Mesenchymal stem cell (in vitro differentiated cells and primary cell): ENCODE data around the gene CPD.

Source experiments
- DNase-seq: peaks from one replicate; pipeline ENCODE4 v3.0.0-alpha.2; 2013
- H2AFZ ChIP-seq: one replicate; pipeline ENCODE4 v1.6.1; 2013; ENCODE audit warnings: low read depth, mild to moderate bottlenecking, control low read depth, inconsistent platforms, low read length, moderate library complexity
- H2AK5ac ChIP-seq: 2 replicates; pipeline ENCODE4 v1.6.1; 2013; ENCODE audit warnings: low read length, moderate library complexity, mild to moderate bottlenecking, inconsistent platforms; ENCODE audit not compliant: severe bottlenecking
- H2BK120ac ChIP-seq: one replicate; pipeline ENCODE4 v1.6.1; 2013; ENCODE audit warnings: low read depth, mild to moderate bottlenecking, inconsistent platforms, low read length, moderate library complexity
- H2BK12ac ChIP-seq, 2 experiments: one replicate each; pipeline ENCODE4 v1.6.1; 2013; ENCODE audit warnings: inconsistent platforms in 2 of 2, low read length in 2 of 2, mild to moderate bottlenecking in 2 of 2, moderate library complexity in 2 of 2, control low read depth in 1 of 2
- H2BK15ac ChIP-seq: one replicate; pipeline ENCODE4 v1.6.1; 2013; ENCODE audit warnings: mild to moderate bottlenecking, low read depth, inconsistent platforms; ENCODE audit not compliant: poor library complexity, severe bottlenecking
- H2BK5ac ChIP-seq: 2 replicates; pipeline ENCODE4 v1.6.1; 2013; ENCODE audit warnings: low read depth, mild to moderate bottlenecking, low read length, control low read depth, inconsistent platforms; ENCODE audit not compliant: poor library complexity, severe bottlenecking
- H3K14ac ChIP-seq, 2 experiments: one replicate each; pipeline ENCODE4 v1.6.1; 2013; ENCODE audit warnings: inconsistent platforms in 2 of 2, low read length in 2 of 2, control low read depth in 1 of 2, mild to moderate bottlenecking in 1 of 2, moderate library complexity in 1 of 2
- H3K18ac ChIP-seq, 2 experiments: one replicate each; pipeline ENCODE4 v1.6.1; 2013; ENCODE audit warnings: inconsistent platforms in 2 of 2, low read length in 2 of 2, control low read depth in 1 of 2, low read depth in 1 of 2, mild to moderate bottlenecking in 1 of 2
- H3K23ac ChIP-seq, 2 experiments: one replicate each; pipeline ENCODE4 v1.6.1; 2013; ENCODE audit warnings: inconsistent platforms in 2 of 2, low read length in 2 of 2, mild to moderate bottlenecking in 2 of 2, moderate library complexity in 2 of 2, control low read depth in 1 of 2
- H3K27ac ChIP-seq: 2 replicates; pipeline ENCODE4 v1.5.1; 2013; ENCODE audit warnings: mild to moderate bottlenecking, moderate library complexity, low read length, control low read depth, inconsistent platforms; ENCODE audit not compliant: poor library complexity, severe bottlenecking
- H3K27me3 ChIP-seq, 2 experiments: 2 replicates each; pipeline versions ENCODE4 v1.6.1 to v1.7.0; 2013; ENCODE audit warnings: low read length in 2 of 2, mild to moderate bottlenecking in 2 of 2, moderate library complexity in 2 of 2, control low read depth in 1 of 2, inconsistent platforms in 1 of 2; ENCODE audit not compliant: control insufficient read depth in 1 of 2, insufficient read depth in 1 of 2
- H3K36me3 ChIP-seq, 2 experiments: 2 replicates each; pipeline versions ENCODE4 v1.6.1 to v1.7.0; 2013; ENCODE audit warnings: low read length in 2 of 2, control low read depth in 1 of 2, inconsistent platforms in 1 of 2, low read depth in 1 of 2, mild to moderate bottlenecking in 1 of 2; ENCODE audit not compliant: insufficient read depth in 2 of 2, control insufficient read depth in 1 of 2
- H3K4ac ChIP-seq, 2 experiments: one replicate each; pipeline ENCODE4 v1.6.1; 2013; ENCODE audit warnings: inconsistent platforms in 2 of 2, low read length in 2 of 2, mild to moderate bottlenecking in 2 of 2, moderate library complexity in 2 of 2, control low read depth in 1 of 2, low read depth in 1 of 2
- H3K4me1 ChIP-seq: 2 replicates; pipeline ENCODE4 v1.6.1; 2013; ENCODE audit warnings: low read depth, low read length, control low read depth; ENCODE audit not compliant: control insufficient read depth, insufficient read depth
- H3K4me2 ChIP-seq: 2 replicates; pipeline ENCODE4 v1.6.1; 2013; ENCODE audit warnings: low read length, mild to moderate bottlenecking, inconsistent platforms; ENCODE audit not compliant: poor library complexity, severe bottlenecking
- H3K4me3 ChIP-seq, 2 experiments: 2 replicates each; pipeline versions ENCODE4 v1.5.1 to v1.7.0; 2013; ENCODE audit warnings: low read length in 2 of 2, mild to moderate bottlenecking in 2 of 2, control low read depth in 1 of 2, low read depth in 1 of 2; ENCODE audit not compliant: insufficient read depth in 1 of 2
- H3K79me1 ChIP-seq: replicated peaks from 2 replicates; pipeline ENCODE4 v1.6.1; 2013; ENCODE audit warnings: mild to moderate bottlenecking, control low read depth, low read length, inconsistent platforms; ENCODE audit not compliant: poor library complexity, severe bottlenecking
- H3K9ac ChIP-seq: 2 replicates; pipeline ENCODE4 v1.7.0; 2013; ENCODE audit warnings: mild to moderate bottlenecking, low read length, moderate library complexity
- H3K9me3 ChIP-seq: 2 replicates; pipeline ENCODE4 v1.7.0; 2013; ENCODE audit warnings: mild to moderate bottlenecking, low read length; ENCODE audit not compliant: control insufficient read depth
- H4K8ac ChIP-seq: one replicate; pipeline ENCODE4 v1.6.1; 2013; ENCODE audit warnings: inconsistent platforms, mild to moderate bottlenecking, low read length, moderate library complexity
- H4K91ac ChIP-seq: one replicate; pipeline ENCODE4 v1.6.1; 2013; ENCODE audit warnings: mild to moderate bottlenecking, low read length, inconsistent platforms
- WGBS: methylation state at CpG from one replicate; pipeline ENCODE4 v1.1.7; 2013; ENCODE audit warnings: mixed read lengths; 5-methylcytosine and 5-hydroxymethylcytosine counted together

Gene CPD

GRCh38 chr17:30395398-30396022, 16.8 kb downstream of the CPD start:
- H2BK5ac ChIP-seq, result no peak overlapping the region

GRCh38 chr17:30396129-30396528, 17.4 kb downstream of the CPD start:
- Histone ChIP-seq H2BK120ac (no peak overlapping the region), H3K4me1 (peaks cover 3% of the 10 kb centered on the region), H4K8ac (no peak overlapping the region), H4K91ac (no peak overlapping the region), H3K4ac (no peak overlapping the region), H3K27me3 (no peaks in the 10 kb centered on the region), H3K14ac (no peak overlapping the region), H3K9ac (no peak overlapping the region), H2BK12ac (no peak overlapping the region), H2BK5ac (no peak overlapping the region), H3K18ac (no peak overlapping the region), H3K4me3 (no peak overlapping the region), H3K9me3 (no peaks in the 10 kb centered on the region), H2AFZ (no peak overlapping the region), H3K23ac (no peak overlapping the region), H3K36me3 (peaks cover 3 to 29% of the 10 kb centered on the region in 2 experiments), H2BK15ac (no peak overlapping the region), H3K27ac (no peak overlapping the region), H2AK5ac (no peak overlapping the region), H3K4me2 (no peak overlapping the region), H3K79me1 (peaks cover 5% of the 10 kb centered on the region)
- no peak for DNase-seq
- WGBS, result no CpG with 5 or more reads among the region's 1 CpG

More at GRCh38 chr17:30395398-30396022, 16.8 kb downstream of the CPD start:
- Histone ChIP-seq H2BK12ac (no peak overlapping the region), H2BK120ac (no peak overlapping the region), H4K91ac (no peak overlapping the region), H3K9ac (no peak overlapping the region), H2AK5ac (no peak overlapping the region), H3K27me3 (no peaks in the 10 kb centered on the region), H3K4me2 (no peak overlapping the region), H3K23ac (no peak overlapping the region), H3K4me3 (no peak overlapping the region), H3K4me1 (peaks cover 3% of the 10 kb centered on the region), H3K14ac (no peak overlapping the region), H2AFZ (no peak overlapping the region), H3K36me3 (peaks cover 3 to 33% of the 10 kb centered on the region in 2 experiments), H3K4ac (no peak overlapping the region), H3K18ac (no peak overlapping the region), H3K27ac (no peak overlapping the region), H3K79me1 (peaks cover 6% of the 10 kb centered on the region), H2BK15ac (no peak overlapping the region), H3K9me3 (no peaks in the 10 kb centered on the region), H4K8ac (no peak overlapping the region)
- no peak for DNase-seq
- 83% methylated on average over 1 of the region's 2 CpGs for WGBS

- H4K8ac ChIP-seq, result no peak overlapping the region
- no peak overlapping the region for H2BK15ac ChIP-seq
- H3K4ac ChIP-seq, result no peak overlapping the region
- H3K4me2 ChIP-seq, result no peak overlapping the region
- 96% methylated on average over 3 of the region's 4 CpGs for WGBS
- no peak overlapping the region for H3K14ac ChIP-seq
- H3K4me1 ChIP-seq, result peaks cover 3% of the 10 kb centered on the region
- peaks cover 5% of the 10 kb centered on the region for H3K79me1 ChIP-seq
- H3K9me3 ChIP-seq, result no peaks in the 10 kb centered on the region
- H3K9ac ChIP-seq, result no peak overlapping the region
- H4K91ac ChIP-seq, result no peak overlapping the region
- DNase-seq, result no peak
- peaks cover 3 to 25% of the 10 kb centered on the region in 2 experiments for H3K36me3 ChIP-seq
- no peak overlapping the region for H3K18ac ChIP-seq
- H3K27ac ChIP-seq, result no peak overlapping the region
- H3K4me3 ChIP-seq, result no peak overlapping the region
- H2BK5ac ChIP-seq, result no peak overlapping the region
- H2BK12ac ChIP-seq, result no peak overlapping the region
- no peak overlapping the region for H2AK5ac ChIP-seq
- no peak overlapping the region for H3K23ac ChIP-seq
- H2BK120ac ChIP-seq, result no peak overlapping the region
- no peak overlapping the region for H2AFZ ChIP-seq
- no peaks in the 10 kb centered on the region for H3K27me3 ChIP-seq
Observed at GRCh38 chr17:30396612-30397011, 17.9 kb downstream of the CPD start.

GRCh38 chr17:30398328-30399041, 19.8 kb downstream of the CPD start:
- Histone ChIP-seq H3K4me3 (no peak overlapping the region), H4K8ac (no peak overlapping the region), H3K9me3 (no peaks in the 10 kb centered on the region), H3K27ac (no peak overlapping the region), H3K23ac (no peak overlapping the region), H2BK120ac (no peak overlapping the region), H3K36me3 (peaks cover 0 to 15% of the 10 kb centered on the region in 2 experiments), H2AFZ (no peak overlapping the region), H2AK5ac (no peak overlapping the region), H2BK12ac (no peak overlapping the region), H3K4ac (no peak overlapping the region), H3K14ac (no peak overlapping the region), H2BK5ac (no peak overlapping the region), H3K18ac (no peak overlapping the region), H3K4me1 (peaks cover 3% of the 10 kb centered on the region), H3K9ac (no peak overlapping the region), H2BK15ac (no peak overlapping the region), H4K91ac (no peak overlapping the region), H3K4me2 (no peak overlapping the region), H3K79me1 (peaks cover 7% of the 10 kb centered on the region), H3K27me3 (no peaks in the 10 kb centered on the region)
- no peak for DNase-seq
- no CpG with 5 or more reads among the region's 1 CpG for WGBS
